ENCODE measurements around the gene ACACB.

ACACB gene

DNA sequence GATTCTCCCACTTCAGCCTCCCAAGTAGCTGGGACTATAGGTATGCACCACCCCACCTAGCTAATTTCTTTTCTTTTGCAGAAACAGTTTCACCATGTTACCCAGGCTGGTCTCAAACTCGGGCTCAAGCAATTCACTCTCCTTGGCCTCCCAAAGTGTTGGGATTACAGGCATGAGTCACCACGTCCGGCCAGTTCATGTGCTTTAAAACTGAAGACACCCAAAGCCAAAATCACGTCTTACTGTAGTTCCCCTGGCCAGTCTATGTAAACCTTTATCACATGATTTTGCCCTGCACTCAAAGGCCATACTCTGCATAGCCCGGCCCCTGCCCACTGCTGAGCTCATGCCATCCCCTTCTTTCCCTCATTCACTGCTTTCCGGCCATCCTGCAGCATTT lies 27.6 kb upstream of the ACACB start:
- Histone ChIP-seq H4K20me1 (ENCODE audit: insufficient read depth, low read length) (peaks cover 3% of the 10 kb centered on the region; the same call in 1 of the 2 replicates), H3K36me3 (ENCODE audit: insufficient read depth, low read length) (peaks cover 81% of the 10 kb centered on the region), H3K4me3 (ENCODE audit: low read depth in 1 of 2, low read length in 2 of 2) (no peak overlapping the region), H3K9me3 (ENCODE audit: insufficient read depth, low read length, severe bottlenecking) (no peaks in the 10 kb centered on the region), H3K79me2 (ENCODE audit: insufficient read depth, low read length) (peaks cover 31% of the 10 kb centered on the region), H2AFZ (ENCODE audit: low read depth, low read length) (no peak overlapping the region), H3K4me2 (ENCODE audit: insufficient read depth, low read length) (no peak overlapping the region), H3K4me1 (ENCODE audit: insufficient read depth, low read length) (peaks cover 41% of the 10 kb centered on the region), H3K27ac (ENCODE audit: low read length) (no peak overlapping the region), H3K27me3 (ENCODE audit: insufficient read depth, low read length, poor library complexity) (no peaks in the 10 kb centered on the region), H3K9ac (ENCODE audit: low read depth, low read length) (no peak overlapping the region)
- DNase-seq (no peak), ATAC-seq (ENCODE audit: insufficient read depth, low read depth) (no peak)
- no peak for TF ChIP-seq EZH2 (IDR thresholded peaks at IDR 0.05; ENCODE audit: borderline replicate concordance, low read depth, low read length, severe bottlenecking)

- peaks cover 31% of the 10 kb centered on the region for H3K79me2 ChIP-seq (ENCODE audit: insufficient read depth, low read length)
- peaks cover 3% of the 10 kb centered on the region; the same call in 1 of the 2 replicates for H4K20me1 ChIP-seq (ENCODE audit: insufficient read depth, low read length)
- ATAC-seq (ENCODE audit: insufficient read depth, low read depth) (no peak), DNase-seq (no peak)
- H3K27ac ChIP-seq (ENCODE audit: low read length), result no peak overlapping the region
- H3K9ac ChIP-seq (ENCODE audit: low read depth, low read length), result no peak overlapping the region
- peaks cover 42% of the 10 kb centered on the region for H3K4me1 ChIP-seq (ENCODE audit: insufficient read depth, low read length)
- H3K9me3 ChIP-seq (ENCODE audit: insufficient read depth, low read length, severe bottlenecking), result no peaks in the 10 kb centered on the region
- peaks cover 72% of the 10 kb centered on the region for H3K36me3 ChIP-seq (ENCODE audit: insufficient read depth, low read length)
- no peak overlapping the region for H2AFZ ChIP-seq (ENCODE audit: low read depth, low read length)
- H3K4me3 ChIP-seq (ENCODE audit: low read depth in 1 of 2, low read length in 2 of 2), result no peak overlapping the region
- TF ChIP-seq EZH2 (IDR thresholded peaks at IDR 0.05; ENCODE audit: borderline replicate concordance, low read depth, low read length, severe bottlenecking) (no peak), CTCF (IDR thresholded peaks at IDR 0.05; ENCODE audit: borderline replicate concordance, extremely low read depth, low read length, poor library complexity, severe bottlenecking) (no peak)
- H3K27me3 ChIP-seq (ENCODE audit: insufficient read depth, low read length, poor library complexity), result no peaks in the 10 kb centered on the region
- no peak overlapping the region; the same call in 1 of the 2 replicates for H3K4me2 ChIP-seq (ENCODE audit: insufficient read depth, low read length)
Observed at GRCh38 chr12:109089683-109090082, 26.7 kb upstream of the ACACB start.

- no peak for ATAC-seq (ENCODE audit: insufficient read depth, low read depth)
- no peaks in the 10 kb centered on the region for H3K9me3 ChIP-seq (ENCODE audit: insufficient read depth, low read length, severe bottlenecking)
- TF ChIP-seq CTCF (IDR thresholded peaks at IDR 0.05; ENCODE audit: borderline replicate concordance, extremely low read depth, low read length, poor library complexity, severe bottlenecking) (no peak), EZH2 (IDR thresholded peaks at IDR 0.05; ENCODE audit: borderline replicate concordance, low read depth, low read length, severe bottlenecking) (no peak)
- peaks cover 31% of the 10 kb centered on the region for H3K79me2 ChIP-seq (ENCODE audit: insufficient read depth, low read length)
- H3K4me1 ChIP-seq (ENCODE audit: insufficient read depth, low read length), result peaks cover 53% of the 10 kb centered on the region
- H3K36me3 ChIP-seq (ENCODE audit: insufficient read depth, low read length), result peaks cover 47% of the 10 kb centered on the region
- H3K27me3 ChIP-seq (ENCODE audit: insufficient read depth, low read length, poor library complexity), result no peaks in the 10 kb centered on the region
- no peaks in the 10 kb centered on the region; the same call in 1 of the 2 replicates for H4K20me1 ChIP-seq (ENCODE audit: insufficient read depth, low read length)
- peak; percentile 26 for DNase-seq
- peak overlapping the region; percentile 67 for H3K9ac ChIP-seq (ENCODE audit: low read depth, low read length)
- peak overlapping the region; percentile 38 to 74 for H3K4me3 ChIP-seq (ENCODE audit: low read depth in 1 of 2, low read length in 2 of 2)
- peak overlapping the region; percentile 90 for H2AFZ ChIP-seq (ENCODE audit: low read depth, low read length)
- H3K27ac ChIP-seq (ENCODE audit: low read length), result peak overlapping the region; percentile 74
- peak overlapping the region; percentile 86 for H3K4me2 ChIP-seq (ENCODE audit: insufficient read depth, low read length)
Observed at GRCh38 chr12:109092497-109093021, 23.8 kb upstream of the ACACB start.

DNA sequence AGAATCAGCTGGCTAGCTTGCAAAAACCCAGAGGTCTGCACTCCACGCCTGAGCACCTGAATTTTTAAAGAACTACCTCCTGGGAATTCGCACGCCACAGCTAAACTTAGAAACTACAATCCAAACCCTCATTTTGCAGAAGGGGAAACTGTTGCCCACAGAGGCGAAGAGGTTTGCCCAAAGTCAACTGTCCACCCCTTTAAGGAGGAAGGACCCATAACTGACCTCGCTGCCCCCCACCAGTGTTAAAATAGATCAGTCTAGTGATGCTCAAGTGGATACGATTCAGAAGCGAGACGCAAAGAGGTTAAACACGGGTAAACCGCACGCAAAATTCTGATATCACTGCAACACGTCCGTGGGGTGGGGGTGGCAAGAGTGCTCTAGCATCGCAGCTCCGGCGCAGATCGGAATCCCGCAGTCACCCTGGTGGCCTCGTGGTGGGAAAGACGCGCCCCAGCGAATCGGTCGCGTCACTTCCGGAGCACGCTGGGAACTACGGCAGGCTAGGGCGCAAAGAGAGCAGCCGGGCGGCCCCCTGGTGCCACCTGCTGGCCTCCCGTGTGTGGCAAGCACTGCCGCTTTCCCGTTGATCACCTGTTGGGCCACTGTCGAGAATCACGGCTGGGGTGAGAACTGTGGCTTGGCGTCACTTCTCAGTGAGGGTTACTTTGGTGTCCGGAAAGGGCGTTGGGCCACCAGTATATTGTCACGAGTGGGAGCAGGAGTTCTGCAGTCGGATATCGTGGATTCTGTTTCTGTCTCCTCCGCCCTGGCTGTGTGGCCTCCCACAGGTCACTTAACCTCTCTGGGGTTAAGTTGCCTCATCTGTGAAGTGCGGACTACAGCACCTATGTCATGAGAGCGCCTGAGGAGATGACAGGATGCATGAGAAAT lies 23.1 kb upstream of the ACACB start, which contains the start of gene ALKBH2:
Gene ALKBH2 (minus strand): TSS at position 451 of the 897 bp plus-strand sequence. CDS start 686 bp downstream, outside the sequence.
- peak within 1 kb of the TSS; percentile 74 for H3K27ac ChIP-seq (ENCODE audit: low read length)

More for the DNA sequence above, 23.1 kb upstream of the ACACB start, which contains the start of gene ALKBH2:
- peak; percentile 70 for ATAC-seq (ENCODE audit: insufficient read depth, low read depth)
- Histone ChIP-seq H4K20me1 (ENCODE audit: insufficient read depth, low read length) (peaks cover 2% of the 10 kb centered on the region; the same call in 1 of the 2 replicates), H3K9me3 (ENCODE audit: insufficient read depth, low read length, severe bottlenecking) (no peaks in the 10 kb centered on the region), H3K4me3 (ENCODE audit: low read depth in 1 of 2, low read length in 2 of 2) (peak within 1 kb of the TSS; percentile 38 to 74), H3K9ac (ENCODE audit: low read depth, low read length) (peak within 1 kb of the TSS; percentile 67), H3K27me3 (ENCODE audit: insufficient read depth, low read length, poor library complexity) (no peaks in the 10 kb centered on the region), H3K36me3 (ENCODE audit: insufficient read depth, low read length) (peaks cover 41% of the 10 kb centered on the region), H3K4me2 (ENCODE audit: insufficient read depth, low read length) (peak within 1 kb of the TSS; percentile 86), H2AFZ (ENCODE audit: low read depth, low read length) (peak within 1 kb of the TSS; percentile 90), H3K4me1 (ENCODE audit: insufficient read depth, low read length) (peaks cover 55% of the 10 kb centered on the region), H3K79me2 (ENCODE audit: insufficient read depth, low read length) (peaks cover 34% of the 10 kb centered on the region)
- peak; percentile 94 for DNase-seq
- no peak for TF ChIP-seq EZH2 (IDR thresholded peaks at IDR 0.05; ENCODE audit: borderline replicate concordance, low read depth, low read length, severe bottlenecking)
- TF ChIP-seq CTCF (IDR thresholded peaks at IDR 0.05; ENCODE audit: borderline replicate concordance, extremely low read depth, low read length, poor library complexity, severe bottlenecking), result peak; percentile 98

Measured in DND-41 (cell line).